NCI-H524 (cell line): Measurements from ENCODE around the gene CD7.
A peak's percentile ranks its signal among the peaks of the same experiment; 100 is the strongest.

Experiments used
- DNase-seq, 2 experiments: peaks; one replicate each; lab custom pipeline; 2025; lab: John Stamatoyannopoulos, UW

The CD7 gene

DNA sequence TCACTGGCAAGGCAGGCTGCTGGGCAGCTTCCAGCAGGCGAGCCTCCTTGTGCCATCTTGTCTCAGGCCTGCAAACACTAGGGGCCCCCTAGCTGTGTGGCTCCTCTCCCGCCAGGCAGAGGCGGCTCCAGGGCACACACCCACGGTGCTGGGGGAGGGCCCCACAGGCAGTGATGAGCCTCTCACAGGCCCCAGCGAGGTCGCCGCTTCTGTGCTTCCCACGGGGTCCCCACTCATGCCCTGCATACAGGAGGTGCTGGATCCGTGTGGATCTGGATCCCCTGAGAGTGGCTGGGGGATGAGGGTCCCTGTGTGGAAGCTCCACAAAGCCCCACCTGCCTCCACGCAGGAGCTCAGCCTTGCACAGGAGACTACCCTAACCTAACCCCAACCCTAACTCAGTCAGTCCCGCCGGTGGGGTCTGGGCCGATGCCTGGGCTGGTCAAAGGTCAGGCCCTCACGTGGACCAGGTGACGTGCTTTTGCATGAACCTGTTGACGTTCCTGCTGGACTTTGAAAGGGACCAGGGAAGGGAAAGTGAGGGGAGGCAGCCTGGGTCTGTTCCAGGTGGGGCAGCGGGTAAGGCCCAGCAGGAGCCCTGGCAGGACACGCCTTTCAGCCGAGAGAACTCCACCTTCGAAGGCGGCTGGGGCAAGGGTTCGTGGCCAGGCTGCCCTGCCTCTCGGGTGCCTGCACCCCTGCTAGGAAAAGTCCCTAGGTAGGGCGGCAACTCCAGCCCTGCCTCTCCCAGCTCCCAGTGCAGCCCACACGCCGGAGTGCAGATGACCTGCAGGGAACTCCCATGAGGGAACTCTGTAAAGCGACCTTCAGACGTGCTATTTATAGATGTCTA is 11.0 kb upstream of the CD7 start:
- no peak for DNase-seq

DNA sequence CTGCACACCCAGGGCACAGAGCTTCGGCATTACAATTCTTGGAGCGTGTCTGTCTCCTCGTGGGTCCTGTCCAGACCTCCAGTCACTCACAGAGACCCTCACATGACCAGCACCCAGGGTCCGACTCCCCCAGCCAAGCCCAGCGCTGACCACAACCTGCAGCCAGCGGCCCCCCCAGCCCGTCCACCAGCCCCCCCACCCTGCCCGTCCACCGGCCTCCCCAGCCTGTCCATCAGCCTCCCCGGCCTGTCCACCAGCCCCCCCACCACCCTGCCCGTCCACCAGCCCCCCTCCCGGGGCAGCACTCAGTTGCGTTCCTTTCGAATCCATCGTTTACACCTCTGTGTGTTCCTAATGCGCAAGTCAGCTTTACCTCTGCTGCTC is 10.3 kb upstream of the CD7 start:
- DNase-seq: no peak

DNA sequence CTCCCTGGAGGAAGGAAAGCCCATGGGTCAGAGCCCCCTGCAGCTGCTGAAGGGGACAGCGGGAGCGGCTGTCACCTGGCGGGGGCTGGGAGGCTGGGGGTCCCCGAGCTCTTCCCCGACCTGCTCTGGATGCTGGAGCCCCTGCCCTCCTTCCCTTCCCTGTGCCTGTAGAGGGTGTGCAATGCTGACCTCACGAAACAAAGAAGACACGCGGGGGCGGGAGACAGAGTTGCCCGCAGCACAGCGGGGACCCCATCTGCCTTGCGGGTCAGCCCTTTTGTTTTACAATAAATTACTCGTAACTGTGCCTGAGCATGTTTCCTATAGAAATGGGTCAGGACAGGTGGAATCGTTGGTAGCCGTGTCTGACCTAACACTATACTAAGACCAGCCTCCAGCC is 9.9 kb upstream of the CD7 start:
- no peak for DNase-seq

GRCh38 chr17:82325286-82326180 is 8.1 kb upstream of the CD7 start:
- DNase-seq: no peak

DNA sequence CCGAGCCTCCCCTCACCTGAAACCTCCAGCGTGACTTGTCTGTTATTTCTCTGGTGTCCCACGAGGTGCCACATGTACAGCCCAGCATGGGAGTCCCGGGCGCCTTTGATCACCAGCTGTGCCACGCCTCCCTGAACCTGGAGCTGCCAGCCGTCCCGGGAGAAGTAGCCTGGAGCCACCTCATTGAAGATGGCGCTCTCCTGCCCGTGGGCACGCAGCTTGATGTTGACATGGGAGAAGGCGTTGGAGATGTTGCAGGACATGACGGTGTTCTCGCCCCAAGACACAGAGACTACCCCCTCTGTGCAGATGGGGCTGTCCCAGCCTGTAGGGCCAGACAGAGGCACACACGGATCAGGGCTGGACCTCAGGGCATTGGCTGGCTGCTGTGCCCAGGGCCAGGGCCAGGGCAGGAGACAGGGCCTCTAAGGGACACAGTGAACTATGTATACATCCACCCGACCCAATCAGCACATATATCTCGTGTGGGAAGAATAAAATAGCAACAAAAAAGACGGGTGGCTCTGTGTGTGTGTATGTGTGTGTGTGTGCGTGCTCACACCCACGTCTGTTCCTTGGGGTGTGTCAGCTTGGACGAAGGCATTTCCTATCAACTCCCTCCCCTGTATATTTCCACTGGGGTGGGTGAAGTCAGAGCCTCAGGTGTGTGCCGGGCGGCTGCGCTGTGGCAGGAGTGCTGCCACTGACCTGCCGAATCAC is 7.3 kb upstream of the CD7 start:
- peak in 1 of 2 experiments; percentile 8 for DNase-seq

DNA sequence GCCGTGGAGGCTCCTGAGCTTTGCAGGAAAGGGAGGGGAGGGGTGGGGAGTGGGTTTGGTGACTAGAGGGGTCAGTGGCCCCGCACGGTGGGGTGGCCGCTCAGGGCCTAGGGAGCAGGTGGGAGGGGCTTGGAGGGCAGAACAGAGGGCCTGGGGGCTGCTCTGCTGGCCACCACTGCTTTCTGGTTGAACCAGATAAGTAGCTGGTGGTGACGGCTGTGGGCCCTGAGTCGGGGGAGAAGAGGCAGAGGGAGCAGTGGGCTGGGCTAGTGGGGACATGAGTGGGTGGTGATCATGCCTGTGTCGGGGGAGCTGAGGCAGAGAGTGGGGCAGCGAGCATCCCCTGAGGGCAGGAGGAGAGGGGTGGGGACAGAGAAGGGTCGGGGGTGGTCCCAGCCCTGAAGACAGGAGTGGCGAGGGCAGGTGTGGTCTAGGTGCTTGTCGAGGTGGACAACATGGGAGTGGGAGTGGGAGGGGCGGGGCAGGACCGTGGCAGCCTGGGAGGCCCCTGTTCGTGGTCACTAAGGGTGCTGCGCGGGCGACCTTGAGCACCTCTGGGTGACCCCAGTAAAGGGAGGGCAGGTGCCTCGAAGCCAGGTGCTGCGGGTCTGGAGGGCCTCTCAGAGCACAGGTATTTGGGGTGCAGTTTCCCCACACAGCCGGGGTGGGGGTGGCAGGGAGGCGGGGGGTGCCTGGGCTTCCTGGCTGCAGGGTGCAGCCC is 6.3 kb upstream of the CD7 start:
- no peak for DNase-seq

DNA sequence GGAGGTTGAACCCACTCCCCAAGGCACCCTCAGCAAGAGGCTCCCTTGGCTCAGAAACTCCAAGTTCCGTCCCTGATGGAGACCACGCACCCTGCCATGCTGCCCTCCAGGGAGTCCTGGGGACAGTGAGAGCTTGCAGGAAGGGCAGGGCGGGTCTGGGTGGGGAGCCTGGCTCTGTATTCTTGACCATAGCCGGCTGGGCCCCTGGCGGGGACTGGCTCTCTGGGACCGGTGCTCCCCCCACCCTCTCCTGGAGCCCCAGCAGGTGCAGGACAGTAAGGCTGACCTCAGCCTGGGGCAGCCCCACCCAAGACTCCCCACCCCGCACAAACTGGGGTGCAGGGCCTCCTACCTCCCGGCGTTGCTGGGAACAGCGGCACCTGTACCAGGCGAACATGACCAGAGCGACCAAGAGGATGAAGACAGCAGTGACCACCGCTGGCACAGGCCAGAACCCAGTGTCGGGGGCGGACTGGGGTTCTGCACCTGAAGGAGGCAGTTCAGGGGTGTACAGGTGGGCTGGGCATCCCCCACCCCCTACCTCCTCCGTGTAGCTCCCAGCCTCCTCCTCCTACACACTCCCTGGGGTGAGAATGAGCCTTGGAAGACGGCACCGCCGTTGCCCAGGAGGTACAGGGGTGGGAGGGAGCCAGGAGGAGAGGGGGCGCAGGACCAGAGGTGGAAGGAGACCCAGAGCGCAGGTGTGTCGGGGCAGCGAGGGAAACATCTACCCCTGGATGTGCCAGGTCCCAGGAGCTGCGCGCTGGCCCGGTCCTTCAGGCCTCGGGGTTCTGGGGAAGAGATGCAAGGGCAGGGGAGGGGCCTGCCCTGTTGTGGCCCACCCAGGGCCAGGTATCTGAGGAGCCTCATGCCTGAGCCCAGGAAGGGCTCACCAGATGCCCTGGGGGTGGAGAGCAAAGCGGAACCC is 5.4 kb upstream of the CD7 start:
- DNase-seq: no peak

DNA sequence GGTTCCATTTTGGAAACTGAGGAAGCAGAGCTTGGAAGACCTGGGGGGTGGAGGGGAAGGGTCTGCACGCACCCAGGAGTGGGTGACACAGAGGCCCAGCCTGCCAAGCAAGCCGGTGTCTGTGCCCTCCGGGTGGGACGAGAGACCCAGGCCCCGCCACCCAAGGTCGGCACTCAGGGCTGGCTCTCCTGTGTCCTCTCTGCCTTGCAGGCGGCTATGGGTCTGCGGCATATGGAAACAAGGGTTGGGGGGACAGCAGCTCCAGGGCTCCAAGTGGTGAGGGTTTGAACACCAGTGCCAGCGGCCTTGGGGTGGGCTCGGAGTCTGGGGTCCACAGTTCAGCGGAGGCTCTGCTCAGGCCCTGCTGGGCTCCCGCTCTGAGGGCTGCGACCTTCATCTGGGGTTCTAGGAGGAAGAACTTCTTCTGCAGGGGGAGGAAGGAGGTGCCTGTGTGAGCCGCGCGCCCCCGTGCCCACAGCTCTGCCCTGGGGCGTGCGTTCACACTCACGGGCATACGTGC is 4.6 kb upstream of the CD7 start:
- no peak for DNase-seq

- DNase-seq: no peak
Measured at GRCh38 chr17:82320956-82321927, 3.8 kb upstream of the CD7 start.

GRCh38 chr17:82320140-82320840 is 2.9 kb upstream of the CD7 start:
- DNase-seq: no peak

DNA sequence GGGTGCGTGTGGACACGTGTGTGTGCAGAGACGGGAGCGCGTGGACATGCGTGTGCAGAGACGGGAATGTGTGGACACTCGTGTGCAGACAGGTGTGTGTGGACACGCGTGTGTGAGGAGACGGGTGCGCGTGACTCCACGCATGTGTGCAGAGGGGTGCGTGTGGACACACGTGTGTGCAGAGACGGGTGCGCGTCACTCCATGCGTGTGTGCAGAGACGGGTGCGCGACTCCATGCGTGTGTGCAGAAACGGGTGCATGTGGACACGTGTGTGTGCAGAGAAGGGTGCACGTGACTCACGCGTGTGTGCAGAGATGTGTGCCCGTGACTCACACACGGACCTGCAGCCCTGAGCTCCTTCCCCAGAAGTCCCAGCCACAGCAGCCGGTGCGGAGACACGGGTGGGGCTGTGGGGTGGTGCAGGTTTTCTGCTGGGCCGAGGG is 2.2 kb upstream of the CD7 start:
- DNase-seq: no peak

DNA sequence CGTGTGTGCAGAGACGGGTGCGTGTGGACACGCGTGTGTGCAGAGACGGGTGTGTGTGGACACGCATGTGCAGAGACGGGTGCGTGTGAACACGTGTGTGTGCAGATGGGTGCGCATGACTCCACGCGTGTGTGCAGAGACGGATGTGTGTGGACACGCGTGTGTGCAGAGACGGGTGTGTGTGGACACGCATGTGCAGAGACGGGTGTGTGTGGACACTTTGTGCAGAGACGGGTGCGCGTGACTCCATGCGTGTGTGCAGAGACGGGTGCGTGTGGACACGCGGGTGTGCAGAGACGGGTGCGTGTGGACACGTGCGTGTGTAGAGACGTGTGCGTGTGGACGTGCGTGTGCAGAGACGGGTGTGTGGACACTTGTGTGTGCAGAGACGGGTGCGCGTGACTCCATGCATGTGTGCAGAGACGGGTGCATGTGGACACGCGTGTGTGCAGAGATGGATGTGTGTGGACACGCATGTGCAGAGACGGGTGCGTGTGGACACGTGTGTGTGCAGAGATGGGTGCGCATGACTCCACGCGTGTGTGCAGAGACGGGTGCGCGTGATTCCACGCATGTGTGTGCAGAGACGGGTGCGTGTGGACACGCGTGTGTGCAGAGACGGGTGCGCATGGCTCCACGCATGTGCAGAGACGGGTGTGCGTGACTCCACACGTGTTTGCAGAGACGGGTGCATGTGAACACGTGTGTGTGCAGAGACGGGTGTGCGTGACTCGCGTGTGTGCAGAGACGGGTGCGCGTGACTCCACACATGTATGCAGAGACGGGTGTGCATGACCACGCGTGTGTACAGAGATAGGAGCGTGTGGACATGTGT is 1.6 kb upstream of the CD7 start:
- DNase-seq: no peak

DNA sequence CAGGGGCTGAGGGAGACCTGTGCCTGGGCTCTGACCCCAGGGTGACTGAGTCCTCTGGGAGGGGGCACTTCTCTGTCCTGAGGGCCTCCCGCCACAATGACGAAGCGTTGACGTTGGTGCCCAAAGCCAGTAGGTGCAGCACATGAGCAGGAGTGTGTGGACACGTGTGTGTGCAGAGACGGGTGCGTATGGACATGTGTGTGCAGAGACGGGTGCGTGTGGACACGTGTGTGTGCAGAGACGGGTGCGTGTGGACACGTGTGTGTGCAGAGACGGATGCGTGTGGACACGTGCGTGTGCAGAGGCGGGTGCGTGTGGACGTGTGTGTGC is 726 bp upstream of the CD7 start:
- no peak for DNase-seq

DNA sequence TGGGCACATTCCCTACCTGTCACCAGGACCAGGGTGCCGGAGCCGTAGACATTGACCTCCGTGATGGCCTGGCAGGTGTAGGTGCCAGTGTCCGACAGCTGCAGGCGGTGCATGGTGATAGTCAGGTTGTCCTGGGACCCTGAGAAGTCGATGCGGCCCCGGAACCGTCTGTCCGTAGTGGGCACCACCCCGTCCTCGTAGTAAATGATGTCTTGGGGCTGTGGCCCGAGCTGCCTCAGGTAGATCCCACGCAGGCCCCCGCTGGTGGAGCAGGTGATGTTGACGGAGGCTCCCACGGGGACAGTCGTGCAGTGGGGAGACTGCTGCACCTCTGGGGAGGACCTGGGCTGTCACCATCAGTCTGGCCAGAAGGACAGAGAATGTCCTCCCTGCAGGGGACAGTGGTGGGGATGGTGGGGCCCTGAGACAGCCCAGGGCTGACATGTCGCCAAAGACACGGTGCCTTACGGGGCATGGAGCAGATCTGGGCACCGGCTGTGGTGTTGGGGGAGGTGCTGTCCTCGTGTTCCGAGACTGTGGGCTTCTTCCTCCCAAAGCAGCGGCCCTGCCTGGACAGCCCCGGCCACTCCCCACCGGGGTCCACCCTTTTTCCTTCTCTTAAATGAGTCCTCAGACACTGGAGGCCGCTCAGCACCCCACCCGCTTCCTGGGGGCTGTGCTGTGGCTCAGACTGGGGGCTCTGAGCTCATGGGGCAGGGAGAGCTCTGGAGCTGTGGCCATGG is 586 bp downstream of the CD7 start:
- no peak for DNase-seq

- no peak for DNase-seq
Measured at GRCh38 chr17:82315703-82316358, 1.6 kb downstream of the CD7 start.
